Stimulated activated naive B cell treated with anti-CD40 and anti-IgM and Interleukin-4, amounts not matched to agents 10 μg/mL and 1 μg/mL and 100 μg/mL, for 72 hours (primary cell): ENCODE data around the gene LTBP1.
"Not testable (repeated sequence)": the region's sequence is repeated elsewhere in the genome, so short reads cannot be mapped to it uniquely, and the experiment has no call there.

Source experiments
- ATAC-seq, 2 donors: fragments of 150-1000 bp; cut with Tn5 transposase; replicated peaks; 2 replicates each; pipeline ENCODE4 v1.10.0; 2021; ENCODE audit warnings: moderate library complexity in 1 of 2
- DNase-seq: peaks from one replicate; pipeline ENCODE4 v3.0.0; 2021
- H3K27ac Mint-ChIP-seq: one replicate; pipeline ENCODE4 v1.8.0; 2022; ENCODE audit warnings: mild to moderate bottlenecking, mixed read lengths
- H3K27me3 Mint-ChIP-seq, 2 donors: one replicate each; pipeline ENCODE4 v1.8.0; 2022; ENCODE audit warnings: mixed read lengths in 2 of 2
- H3K36me3 Mint-ChIP-seq, 2 donors: one replicate each; pipeline ENCODE4 v1.8.0; 2022; ENCODE audit warnings: mixed read lengths in 2 of 2, mild to moderate bottlenecking in 1 of 2
- H3K4me1 Mint-ChIP-seq, 2 donors: one replicate each; pipeline ENCODE4 v1.8.0; 2022; ENCODE audit warnings: mixed read lengths in 2 of 2, mild to moderate bottlenecking in 1 of 2
- H3K4me3 Mint-ChIP-seq, 2 donors: one replicate each; pipeline ENCODE4 v1.8.0; 2022; ENCODE audit warnings: mild to moderate bottlenecking in 2 of 2, mixed read lengths in 2 of 2, moderate library complexity in 1 of 2
- H3K9me3 Mint-ChIP-seq, 2 donors: one replicate each; pipeline ENCODE4 v1.8.0; 2022; ENCODE audit warnings: mixed read lengths in 2 of 2, mild to moderate bottlenecking in 1 of 2

Gene LTBP1

DNA sequence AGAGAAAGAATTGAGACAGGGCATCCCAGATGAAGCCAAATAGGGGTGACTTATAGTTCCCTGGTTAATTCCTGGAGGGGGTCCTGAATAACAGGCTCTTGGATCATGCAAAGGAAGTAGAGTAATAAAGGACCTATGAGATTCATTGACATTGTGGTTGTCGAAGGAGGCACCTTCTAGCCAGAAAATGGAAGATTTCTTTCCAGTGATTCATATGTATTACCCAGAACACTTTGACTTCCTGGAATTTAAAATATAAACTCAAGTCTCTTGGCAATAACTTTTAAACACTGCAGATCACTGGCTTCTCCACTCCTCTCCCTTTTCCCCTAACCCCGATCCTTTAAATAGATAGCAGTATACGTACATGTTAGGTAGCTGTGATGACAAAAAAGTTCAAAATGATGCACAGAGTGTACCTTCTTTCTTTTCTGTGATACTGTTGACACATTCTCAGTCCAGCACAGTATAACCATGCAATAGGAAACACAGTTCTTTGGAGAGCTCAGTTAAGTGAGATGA lies 211.8 kb downstream of the LTBP1 start:
- Mint-ChIP-seq H3K27me3 (no peaks in the 10 kb centered on the region), H3K4me1 (no peaks in the 10 kb centered on the region), H3K36me3 (no peaks in the 10 kb centered on the region), H3K9me3 (no peaks in the 10 kb centered on the region), H3K27ac (no peak overlapping the region), H3K4me3 (no peak overlapping the region)
- no peak for DNase-seq
- no peak for ATAC-seq

DNA sequence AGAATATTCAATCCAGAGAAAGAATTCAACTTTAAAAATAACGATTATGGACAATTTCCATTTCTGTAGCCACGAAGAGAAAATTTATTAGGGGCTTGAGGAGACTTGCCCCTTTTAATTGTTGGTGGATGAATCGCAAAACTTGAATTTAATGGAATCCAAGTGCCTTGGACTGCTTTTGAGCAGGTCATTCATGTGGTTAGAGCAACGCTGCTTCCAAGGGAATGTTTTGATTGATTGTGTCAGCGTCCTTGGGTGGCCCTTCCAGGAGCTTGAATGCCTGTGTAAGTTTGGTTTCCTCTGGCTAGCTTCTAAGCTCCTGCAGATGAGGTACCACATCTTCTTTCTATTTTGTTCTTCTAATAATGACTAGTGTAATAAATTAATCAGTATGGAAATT lies 213.4 kb downstream of the LTBP1 start:
- no peaks in the 10 kb centered on the region for H3K9me3 Mint-ChIP-seq
- DNase-seq (no peak), ATAC-seq (no peak)

GRCh38 chr2:33166287-33166881 lies 219.6 kb downstream of the LTBP1 start:
- Mint-ChIP-seq H3K27ac (no peak overlapping the region), H3K27me3 (no peaks in the 10 kb centered on the region)
- DNase-seq, result no peak

More for the DNA sequence above, 213.4 kb downstream of the LTBP1 start:
- H3K36me3 Mint-ChIP-seq, result no peaks in the 10 kb centered on the region
- H3K4me1 Mint-ChIP-seq, result no peaks in the 10 kb centered on the region
- no peak overlapping the region for H3K4me3 Mint-ChIP-seq
- H3K27ac Mint-ChIP-seq, result no peak overlapping the region
- H3K27me3 Mint-ChIP-seq, result no peaks in the 10 kb centered on the region

GRCh38 chr2:33167622-33168245 lies 221.0 kb downstream of the LTBP1 start:
- no peaks in the 10 kb centered on the region for H3K9me3 Mint-ChIP-seq
- H3K36me3 Mint-ChIP-seq, result no peaks in the 10 kb centered on the region
- no peak overlapping the region for H3K4me3 Mint-ChIP-seq
- no peak for ATAC-seq
- no peak for DNase-seq
- H3K27ac Mint-ChIP-seq, result no peak overlapping the region
- no peaks in the 10 kb centered on the region for H3K4me1 Mint-ChIP-seq
- no peaks in the 10 kb centered on the region for H3K27me3 Mint-ChIP-seq

More at GRCh38 chr2:33166287-33166881, 219.6 kb downstream of the LTBP1 start:
- Mint-ChIP-seq H3K4me1 (no peaks in the 10 kb centered on the region), H3K36me3 (no peaks in the 10 kb centered on the region), H3K9me3 (no peaks in the 10 kb centered on the region), H3K4me3 (no peak overlapping the region)
- no peak for ATAC-seq

DNA sequence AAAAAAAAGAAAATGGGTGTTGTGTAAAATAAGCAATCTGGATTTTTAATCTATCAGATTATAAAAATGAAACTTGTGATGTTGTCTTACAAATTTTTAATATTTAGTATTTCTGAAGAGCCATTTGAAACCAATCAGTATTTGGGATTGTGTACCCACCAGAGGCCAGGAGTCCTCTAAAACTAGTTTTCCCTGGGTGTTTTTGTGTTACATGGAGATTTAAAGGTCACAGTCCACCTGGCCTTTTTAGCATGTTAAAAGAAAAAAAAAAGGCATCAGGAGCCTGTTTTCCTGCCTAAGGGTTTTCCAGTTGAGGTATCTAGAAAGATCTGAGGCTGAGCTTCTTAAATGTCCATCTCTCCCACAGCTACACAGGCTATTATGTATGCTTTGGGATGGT lies 221.7 kb downstream of the LTBP1 start:
- H3K36me3 Mint-ChIP-seq, result no peaks in the 10 kb centered on the region
- DNase-seq (no peak), ATAC-seq (no peak)
- H3K4me1 Mint-ChIP-seq, result no peaks in the 10 kb centered on the region
- H3K9me3 Mint-ChIP-seq, result no peaks in the 10 kb centered on the region
- H3K27ac Mint-ChIP-seq, result no peak overlapping the region
- no peak overlapping the region for H3K4me3 Mint-ChIP-seq
- no peaks in the 10 kb centered on the region for H3K27me3 Mint-ChIP-seq

GRCh38 chr2:33168922-33169321 lies 222.2 kb downstream of the LTBP1 start:
- no peak for DNase-seq
- H3K27ac Mint-ChIP-seq, result no peak overlapping the region
- no peaks in the 10 kb centered on the region for H3K9me3 Mint-ChIP-seq
- H3K4me1 Mint-ChIP-seq, result no peaks in the 10 kb centered on the region
- no peak for ATAC-seq
- H3K4me3 Mint-ChIP-seq, result no peak overlapping the region
- no peaks in the 10 kb centered on the region for H3K36me3 Mint-ChIP-seq
- H3K27me3 Mint-ChIP-seq, result no peaks in the 10 kb centered on the region

DNA sequence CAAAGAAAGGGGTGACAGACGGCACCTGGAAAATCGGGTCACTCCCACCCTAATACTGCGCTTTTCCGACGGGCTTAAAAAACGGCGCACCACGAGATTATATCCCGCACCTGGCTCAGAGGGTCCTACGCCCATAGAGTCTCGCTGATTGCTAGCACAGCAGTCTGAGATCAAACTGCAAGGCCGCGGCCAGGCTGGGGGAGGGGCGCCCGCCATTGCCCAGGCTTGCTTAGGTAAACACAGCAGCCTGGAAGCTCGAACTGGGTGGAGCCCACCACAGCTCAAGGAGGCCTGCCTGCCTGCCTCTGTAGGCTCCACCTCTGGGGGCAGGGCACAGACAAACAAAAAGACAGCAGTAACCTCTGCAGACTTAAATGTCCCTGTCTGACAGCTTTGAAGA lies 223.5 kb downstream of the LTBP1 start:
- not testable (repeated sequence) for H3K27me3 Mint-ChIP-seq, H3K9me3 Mint-ChIP-seq, H3K27ac Mint-ChIP-seq, H3K4me3 Mint-ChIP-seq, H3K36me3 Mint-ChIP-seq, H3K4me1 Mint-ChIP-seq, ATAC-seq, DNase-seq

DNA sequence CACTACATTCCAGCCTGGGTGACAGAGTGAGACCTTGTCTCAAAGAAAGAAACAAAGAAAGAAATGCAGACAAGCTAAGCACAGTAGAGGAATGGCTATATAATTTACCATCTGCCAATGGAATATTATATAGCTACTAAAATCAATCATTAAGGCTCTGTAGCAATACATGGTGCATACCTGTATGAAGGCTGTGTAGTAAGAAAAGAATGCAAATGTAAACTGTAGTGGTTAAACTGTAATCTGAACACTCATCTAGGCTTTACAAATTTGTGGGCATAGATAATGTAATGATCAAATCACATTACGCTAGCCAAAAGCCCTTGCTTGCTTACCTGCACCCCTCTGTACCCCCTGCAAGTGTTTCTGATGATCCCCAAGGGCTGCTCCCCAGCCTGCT lies 230.9 kb downstream of the LTBP1 start:
- no peak overlapping the region for H3K4me3 Mint-ChIP-seq
- ATAC-seq, result no peak
- DNase-seq, result no peak
- no peaks in the 10 kb centered on the region for H3K36me3 Mint-ChIP-seq
- no peak overlapping the region for H3K27ac Mint-ChIP-seq
- H3K9me3 Mint-ChIP-seq, result peaks cover 0 to 1% of the 10 kb centered on the region in 2 donors
- H3K4me1 Mint-ChIP-seq, result no peaks in the 10 kb centered on the region
- H3K27me3 Mint-ChIP-seq, result no peaks in the 10 kb centered on the region

GRCh38 chr2:33178209-33178608 lies 231.5 kb downstream of the LTBP1 start:
- H3K27ac Mint-ChIP-seq, result no peak overlapping the region
- no peaks in the 10 kb centered on the region for H3K36me3 Mint-ChIP-seq
- H3K9me3 Mint-ChIP-seq, result peaks cover 0 to 2% of the 10 kb centered on the region in 2 donors
- H3K4me1 Mint-ChIP-seq, result no peaks in the 10 kb centered on the region
- no peak overlapping the region for H3K4me3 Mint-ChIP-seq
- DNase-seq (no peak), ATAC-seq (no peak)
- H3K27me3 Mint-ChIP-seq, result no peaks in the 10 kb centered on the region

DNA sequence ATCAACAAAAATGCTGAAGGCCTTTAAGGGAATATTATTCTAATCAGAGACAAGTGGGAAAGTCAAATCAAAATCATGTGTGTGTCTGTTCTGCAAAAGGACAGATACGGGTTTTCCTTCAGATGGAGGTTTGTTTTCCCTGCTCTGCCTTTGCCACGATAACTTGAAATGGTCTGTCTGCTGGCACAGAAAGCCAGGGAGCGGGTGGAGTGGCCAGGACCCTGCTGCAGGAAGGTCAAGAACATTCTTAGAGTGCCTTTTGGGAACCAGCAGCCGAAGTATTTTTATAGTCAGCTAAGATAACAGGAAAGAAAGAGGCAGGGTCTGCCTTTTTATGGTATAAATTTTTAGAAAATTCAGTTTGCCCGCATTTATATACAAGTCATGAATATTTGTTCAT lies 234.2 kb downstream of the LTBP1 start:
- DNase-seq, result no peak
- no peaks in the 10 kb centered on the region for H3K36me3 Mint-ChIP-seq
- H3K9me3 Mint-ChIP-seq, result peaks cover 0 to 2% of the 10 kb centered on the region in 2 donors
- no peaks in the 10 kb centered on the region for H3K27me3 Mint-ChIP-seq
- ATAC-seq, result no peak
- H3K27ac Mint-ChIP-seq, result no peak overlapping the region
- no peaks in the 10 kb centered on the region for H3K4me1 Mint-ChIP-seq
- H3K4me3 Mint-ChIP-seq, result no peak overlapping the region

DNA sequence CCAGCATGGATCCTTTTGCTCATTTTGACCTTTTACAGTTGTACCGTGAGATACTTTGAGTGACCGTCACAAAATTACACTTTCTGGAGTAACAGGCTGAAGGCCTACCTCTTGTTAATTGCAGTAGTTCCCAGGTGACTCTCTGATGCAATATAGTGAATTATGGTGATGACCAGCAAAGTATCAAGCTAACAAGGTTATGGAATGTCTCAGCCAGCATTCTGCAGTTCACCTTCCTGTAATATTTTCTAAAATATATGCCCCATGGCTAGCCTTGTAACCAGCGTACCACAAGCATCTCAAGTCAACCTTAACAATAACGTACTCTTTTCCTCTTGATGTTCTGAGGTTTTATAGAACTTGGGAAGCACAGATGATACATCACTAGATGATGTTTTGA lies 234.7 kb downstream of the LTBP1 start:
- no peak overlapping the region for H3K4me3 Mint-ChIP-seq
- H3K27me3 Mint-ChIP-seq, result no peaks in the 10 kb centered on the region
- DNase-seq (no peak), ATAC-seq (no peak)
- H3K36me3 Mint-ChIP-seq, result no peaks in the 10 kb centered on the region
- H3K4me1 Mint-ChIP-seq, result no peaks in the 10 kb centered on the region
- H3K9me3 Mint-ChIP-seq, result peaks cover 0 to 2% of the 10 kb centered on the region in 2 donors
- H3K27ac Mint-ChIP-seq, result no peak overlapping the region

DNA sequence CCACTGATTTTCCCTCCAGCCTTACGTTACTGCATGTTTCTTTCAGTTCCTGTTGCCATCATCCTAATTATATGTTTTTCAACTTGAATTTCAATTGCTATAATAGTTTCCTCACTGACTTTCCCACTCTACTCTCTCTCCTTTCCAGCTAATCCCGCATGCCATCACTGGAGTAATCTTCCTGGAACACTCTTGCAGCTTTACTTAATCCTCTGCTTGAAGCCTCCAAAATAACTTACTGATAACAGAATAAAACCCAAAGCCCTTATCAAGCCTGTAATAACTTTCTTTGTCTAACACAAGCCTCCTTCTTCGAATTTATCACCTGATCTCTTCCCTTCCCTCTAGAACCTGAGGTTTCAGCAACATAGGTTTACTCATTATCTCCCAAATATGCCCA lies 237.3 kb downstream of the LTBP1 start:
- no peak for ATAC-seq
- Mint-ChIP-seq H3K4me3 (no peak overlapping the region), H3K4me1 (no peaks in the 10 kb centered on the region), H3K27me3 (no peaks in the 10 kb centered on the region), H3K27ac (no peak overlapping the region), H3K36me3 (no peaks in the 10 kb centered on the region), H3K9me3 (peaks cover 0 to 2% of the 10 kb centered on the region in 2 donors)
- DNase-seq, result no peak

- DNase-seq (no peak), ATAC-seq (no peak)
- peaks cover 3 to 5% of the 10 kb centered on the region in 2 donors for H3K27me3 Mint-ChIP-seq
- H3K27ac Mint-ChIP-seq, result no peak overlapping the region
- peaks cover 0 to 2% of the 10 kb centered on the region in 2 donors for H3K9me3 Mint-ChIP-seq
- H3K36me3 Mint-ChIP-seq, result no peaks in the 10 kb centered on the region
- no peaks in the 10 kb centered on the region for H3K4me1 Mint-ChIP-seq
- H3K4me3 Mint-ChIP-seq, result no peak overlapping the region
Measured at GRCh38 chr2:33186937-33187336, 240.2 kb downstream of the LTBP1 start.

DNA sequence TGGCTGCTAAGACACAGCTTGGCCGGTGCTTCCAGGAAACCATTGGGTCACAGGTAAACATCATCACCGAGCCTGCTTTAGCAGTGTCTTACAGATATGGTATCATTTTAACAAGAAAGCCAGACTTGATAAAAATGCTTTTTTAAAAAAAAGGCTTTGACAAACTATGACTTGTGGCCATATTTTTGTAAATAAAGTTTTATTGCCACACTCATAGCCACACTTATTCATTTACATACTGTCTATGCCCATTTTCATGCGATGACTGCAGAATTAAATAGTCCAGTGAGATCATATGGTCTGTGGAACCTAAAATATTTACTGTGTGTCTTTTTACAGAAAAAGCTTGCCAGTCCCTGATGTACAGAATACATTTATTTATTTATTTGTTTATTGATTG lies 242.0 kb downstream of the LTBP1 start:
- DNase-seq, result no peak
- Mint-ChIP-seq H3K27me3 (peaks cover 3 to 5% of the 10 kb centered on the region in 2 donors), H3K4me3 (no peak overlapping the region), H3K27ac (no peak overlapping the region), H3K4me1 (no peaks in the 10 kb centered on the region), H3K36me3 (no peaks in the 10 kb centered on the region), H3K9me3 (no peaks in the 10 kb centered on the region)
- ATAC-seq, result no peak

DNA sequence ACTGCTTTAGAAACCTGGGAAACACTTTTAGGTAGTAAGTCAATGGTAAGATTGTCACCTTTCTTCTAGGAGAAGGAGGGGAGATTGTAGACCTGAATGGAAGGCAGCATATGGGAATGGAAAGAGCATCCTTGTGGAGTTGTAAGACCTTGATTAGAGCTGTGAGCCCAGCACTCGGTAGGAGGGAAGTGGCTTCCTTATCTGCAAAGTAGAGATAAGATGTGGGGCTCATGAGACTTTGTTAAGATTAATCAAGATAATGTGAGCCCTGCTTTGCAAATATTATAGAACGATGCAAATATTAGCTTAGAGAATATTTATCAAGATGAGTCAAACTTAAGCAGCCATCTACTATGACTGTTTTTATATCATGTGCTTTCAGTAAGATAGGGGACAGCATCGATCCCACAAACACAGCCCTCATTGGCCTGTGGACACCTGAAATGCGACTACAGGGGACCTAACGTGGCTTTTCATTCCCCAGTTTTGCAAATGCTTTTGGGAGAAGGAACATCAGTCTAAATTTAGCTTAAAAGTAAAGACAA lies 243.7 kb downstream of the LTBP1 start:
- H3K4me1 Mint-ChIP-seq, result no peaks in the 10 kb centered on the region
- no peaks in the 10 kb centered on the region for H3K9me3 Mint-ChIP-seq
- no peak overlapping the region for H3K27ac Mint-ChIP-seq
- H3K36me3 Mint-ChIP-seq, result no peaks in the 10 kb centered on the region
- peaks cover 3 to 5% of the 10 kb centered on the region in 2 donors for H3K27me3 Mint-ChIP-seq
- H3K4me3 Mint-ChIP-seq, result no peak overlapping the region
- ATAC-seq (no peak), DNase-seq (no peak)
